A172 (cell line): Measurements from ENCODE around the gene BDH1. TPM values are rescaled to one million over a fixed set of nuclear protein-coding genes. Genes with fewer than 3 reads are reported as not detected.
"Not testable (repeated sequence)": the region's sequence is repeated elsewhere in the genome, so short reads cannot be mapped to it uniquely, and the experiment has no call there.

Experiments used
- DNase-seq: peaks from one replicate; pipeline ENCODE4 v3.0.0-alpha.2; 2015; ENCODE audit warnings: low spot score
- total RNA-seq: library from RNA; depleted of rRNA; stranded (reverse); fragments of >200 nt; shearing (Covaris generic); gene quantifications from 2 replicates; pipeline ENCODE4 v1.2.3, GENCODE V29; 2014

The BDH1 gene
- total RNA-seq, 1 experiment from 2014 or later: not detected

GRCh38 chr3:197578376-197578775 lies 22.6 kb upstream of the BDH1 start:
- DNase-seq: no peak

DNA sequence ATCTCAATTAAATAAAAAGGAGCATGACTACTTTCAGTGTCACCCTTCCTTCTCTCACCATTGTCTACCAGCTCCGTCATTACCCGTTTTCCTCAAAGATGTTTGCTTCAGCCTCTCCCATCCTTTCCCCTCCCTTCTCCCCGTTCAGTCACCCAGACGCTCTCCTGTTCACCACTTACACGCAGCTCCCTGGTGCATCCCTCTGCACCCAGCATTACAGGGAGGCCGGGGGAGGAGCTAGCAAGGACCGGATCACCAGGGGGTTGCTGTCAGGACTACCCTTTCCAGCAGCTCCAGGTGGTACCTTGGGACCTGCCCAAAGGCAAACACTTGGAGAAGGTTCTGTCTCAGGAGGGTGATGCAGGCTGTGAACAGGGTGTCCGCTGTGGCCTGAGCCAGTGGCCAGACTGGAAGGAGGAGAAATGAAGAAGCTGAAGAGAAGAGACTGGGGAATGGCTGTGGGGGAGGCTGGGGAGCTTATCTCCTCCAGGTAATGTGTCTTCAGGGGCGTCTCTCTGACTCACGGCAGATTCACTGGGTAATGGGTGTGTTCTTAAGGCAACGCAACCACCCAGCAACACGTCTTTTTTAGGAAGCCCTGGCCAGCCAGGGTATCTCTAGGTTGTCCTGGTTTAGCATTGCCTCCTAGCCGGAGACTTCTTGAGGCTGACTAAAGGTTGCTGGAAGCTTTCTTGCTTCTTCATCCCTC lies 21.8 kb upstream of the BDH1 start:
- DNase-seq: no peak

DNA sequence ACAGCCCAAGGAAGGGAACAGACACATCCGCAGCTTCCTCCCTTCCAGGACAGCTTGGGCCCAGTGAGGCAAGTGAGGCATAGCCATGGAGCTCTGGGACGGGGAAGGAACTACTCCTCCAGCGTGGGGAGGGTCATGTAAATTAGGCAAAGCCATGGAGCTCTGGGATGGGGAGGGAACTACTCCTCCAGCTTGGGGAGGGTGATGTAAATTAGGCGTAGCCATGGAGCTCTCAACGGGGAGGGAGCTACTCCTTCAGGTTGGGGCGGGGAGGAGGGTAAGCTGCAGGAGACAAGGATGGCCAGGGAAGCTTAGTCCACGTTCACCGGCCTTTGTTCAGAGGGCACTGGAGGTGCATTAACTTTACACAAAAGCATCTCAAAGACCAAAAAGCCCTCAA lies 21.1 kb upstream of the BDH1 start:
- no peak for DNase-seq

- no peak for DNase-seq
Observed at GRCh38 chr3:197575362-197575761, 19.6 kb upstream of the BDH1 start.

DNA sequence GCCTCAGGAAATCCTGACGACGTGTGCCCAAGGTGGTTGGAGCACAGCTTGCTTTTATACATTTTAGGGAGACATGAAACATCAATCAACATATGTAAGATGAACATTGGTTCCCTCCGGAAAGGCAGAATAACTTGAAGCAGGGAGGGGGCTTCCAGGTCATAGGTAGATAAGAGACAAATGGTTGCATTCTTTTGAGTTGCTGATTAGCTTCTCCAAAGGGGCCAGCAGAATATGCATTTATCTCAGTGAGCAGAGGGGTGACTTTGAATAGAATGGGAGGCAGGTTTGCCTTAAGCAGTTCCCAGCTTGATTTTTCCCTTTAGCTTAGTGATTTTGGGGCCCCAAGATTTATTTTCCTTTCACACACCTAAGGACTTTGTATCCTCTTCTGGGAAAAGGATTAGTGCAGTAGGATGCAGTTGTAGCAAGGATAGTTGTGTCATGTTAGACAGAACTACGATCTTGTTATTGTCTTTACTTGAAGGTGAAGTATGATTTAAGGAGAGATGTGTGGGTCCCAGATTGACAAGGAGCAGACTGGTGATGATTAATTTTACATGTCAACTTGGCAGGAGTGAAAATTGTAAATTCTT lies 18.7 kb upstream of the BDH1 start:
- not testable (repeated sequence) for DNase-seq

GRCh38 chr3:197573048-197573767 lies 17.4 kb upstream of the BDH1 start:
- DNase-seq: no peak

DNA sequence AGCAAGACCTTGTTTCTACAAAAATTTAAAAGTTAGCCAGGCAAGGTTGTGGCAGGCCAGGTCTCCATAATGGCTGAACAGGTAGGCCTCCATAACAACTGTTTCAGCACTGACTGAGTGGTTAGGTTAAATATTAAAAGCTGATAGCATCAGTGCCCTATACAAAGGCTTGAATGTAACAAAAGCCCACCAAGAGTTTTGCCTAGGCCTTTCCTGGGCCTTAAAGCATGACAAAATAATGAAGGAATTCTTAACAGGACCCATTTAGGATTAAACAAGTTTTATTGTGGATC lies 16.1 kb upstream of the BDH1 start:
- not testable (repeated sequence) for DNase-seq

- not testable (repeated sequence) for DNase-seq
Observed at GRCh38 chr3:197571074-197571879, 15.5 kb upstream of the BDH1 start.

GRCh38 chr3:197569433-197569832 lies 13.7 kb upstream of the BDH1 start:
- not testable (repeated sequence) for DNase-seq

- no peak for DNase-seq
Observed at GRCh38 chr3:197567904-197568681, 12.3 kb upstream of the BDH1 start.

DNA sequence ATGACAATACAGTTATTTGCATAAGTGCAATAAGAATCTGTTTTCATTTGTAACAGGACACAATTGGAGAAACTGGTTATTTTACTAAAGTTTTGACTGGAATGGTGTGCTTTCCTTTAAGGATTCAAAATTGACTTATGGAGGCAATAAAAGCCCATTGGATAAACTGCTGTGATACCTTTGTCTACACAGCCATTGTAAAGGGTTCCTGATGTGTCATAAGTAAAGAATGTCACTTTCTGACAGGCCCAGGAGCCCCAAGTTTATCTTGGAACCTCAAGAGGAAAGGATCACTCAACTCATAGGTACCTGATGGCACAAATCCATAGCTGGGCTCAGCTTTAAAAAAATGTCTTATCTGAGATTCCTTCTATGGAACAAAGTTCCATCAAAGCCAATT lies 10.4 kb upstream of the BDH1 start:
- not testable (repeated sequence) for DNase-seq

DNA sequence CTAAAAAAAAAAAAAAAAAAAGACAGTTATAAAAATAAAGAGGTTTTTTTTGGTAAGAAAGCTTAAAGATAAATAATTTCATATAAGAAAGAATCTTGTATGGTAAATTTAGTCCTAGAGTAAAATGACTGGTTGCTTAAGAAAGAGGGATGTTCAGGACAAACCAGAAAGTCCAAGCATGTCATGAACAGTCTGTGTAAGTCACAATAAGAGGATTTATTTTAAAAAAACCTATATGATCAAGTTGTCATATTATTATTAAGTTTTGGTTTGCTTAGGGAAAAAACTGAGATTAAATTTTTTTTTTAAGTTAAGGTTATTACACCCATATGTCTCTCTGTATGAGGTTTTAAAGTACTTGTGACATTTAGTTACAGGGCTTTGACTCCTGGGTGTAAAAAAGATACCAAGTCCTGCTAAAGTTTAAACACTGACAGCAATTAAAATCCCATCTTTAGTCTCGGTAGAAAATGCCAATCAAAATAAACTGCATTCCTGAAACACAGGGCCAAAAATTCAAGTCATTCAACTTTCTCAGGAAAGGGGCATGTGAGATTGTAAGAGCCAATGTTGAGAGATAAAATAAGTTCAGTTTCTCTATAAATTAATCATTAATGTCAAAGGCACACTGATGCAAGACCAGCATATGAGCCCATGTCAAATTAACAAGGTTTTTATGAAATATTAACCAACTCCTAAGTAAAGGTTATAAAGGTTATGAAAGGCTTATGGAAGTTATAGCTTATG lies 8.5 kb upstream of the BDH1 start:
- DNase-seq: no peak

- DNase-seq: no peak
Observed at GRCh38 chr3:197562398-197563251, 6.9 kb upstream of the BDH1 start.

GRCh38 chr3:197561926-197562325 lies 6.2 kb upstream of the BDH1 start:
- DNase-seq: no peak

DNA sequence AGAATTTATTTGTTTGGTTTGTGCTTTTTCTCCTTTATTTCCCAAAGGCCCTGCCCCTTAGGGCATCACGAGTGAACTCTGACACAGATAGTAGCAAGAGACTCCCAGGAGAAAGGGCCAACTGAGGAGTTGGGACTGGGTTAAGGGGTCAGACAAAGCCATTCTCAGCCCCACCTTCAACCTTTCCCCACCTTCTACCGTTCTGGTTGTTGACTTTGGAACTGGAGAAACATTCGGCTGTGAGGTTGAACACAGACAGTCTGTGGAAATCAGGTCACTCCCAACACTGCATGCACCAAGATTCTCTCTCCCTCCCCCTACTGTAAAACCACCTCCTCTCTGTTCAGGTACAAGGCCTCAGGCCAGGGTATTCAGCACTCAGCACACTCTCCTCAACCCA lies 3.9 kb upstream of the BDH1 start:
- no peak for DNase-seq

DNA sequence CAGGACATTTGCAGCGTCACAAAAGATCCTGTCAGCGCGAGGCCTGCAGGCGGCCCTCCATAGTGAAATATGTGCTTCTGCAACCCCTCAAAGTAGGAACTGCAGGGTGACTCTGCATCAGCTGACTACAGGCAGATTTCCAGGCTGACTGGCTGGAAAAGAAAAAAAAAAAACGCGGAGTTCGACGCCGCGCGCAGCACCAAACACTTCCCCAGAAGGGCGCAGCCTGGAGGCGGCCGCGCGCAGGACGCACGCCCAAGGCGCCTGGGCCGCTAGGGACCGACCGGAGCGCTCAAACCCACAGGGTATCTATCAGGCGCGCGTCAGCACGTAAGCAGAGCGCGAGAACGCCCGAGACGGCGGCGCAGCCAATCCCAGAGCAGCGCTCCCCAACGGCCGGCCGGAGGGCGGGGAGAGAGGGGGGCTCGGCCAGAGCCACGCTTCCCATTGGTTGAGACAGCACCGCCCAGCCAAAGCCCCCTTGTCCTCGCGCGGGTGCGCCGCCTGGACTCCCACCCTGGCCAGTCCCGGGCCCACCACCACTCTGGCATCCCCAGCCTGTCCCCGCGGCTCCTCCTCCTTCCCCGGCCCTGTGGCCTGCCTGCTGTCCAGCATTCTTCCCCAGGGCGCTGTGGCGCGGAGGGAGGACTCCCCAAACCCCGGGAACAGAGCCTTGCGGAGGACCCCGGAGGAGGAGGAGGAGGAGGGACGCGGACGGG lies 1.0 kb downstream of the BDH1 start:
- DNase-seq: peak; percentile 92

DNA sequence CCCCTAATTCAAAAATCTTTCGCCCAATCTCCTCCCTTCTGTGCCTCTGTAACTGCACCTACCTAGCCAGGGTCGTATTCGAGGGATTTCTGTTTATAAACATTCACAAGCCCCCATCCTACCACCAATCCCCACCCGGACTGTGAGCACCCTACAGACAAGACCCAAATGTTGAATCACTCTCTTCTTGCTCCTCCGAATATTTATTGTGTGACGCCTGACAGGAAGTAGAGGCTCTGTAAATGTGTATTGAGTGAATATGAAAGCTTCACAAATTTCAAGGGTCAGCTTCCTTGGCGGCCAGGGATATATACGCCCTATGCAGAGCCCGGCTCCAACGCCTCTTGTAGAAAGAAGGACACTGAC lies 1.6 kb downstream of the BDH1 start:
- no peak for DNase-seq

DNA sequence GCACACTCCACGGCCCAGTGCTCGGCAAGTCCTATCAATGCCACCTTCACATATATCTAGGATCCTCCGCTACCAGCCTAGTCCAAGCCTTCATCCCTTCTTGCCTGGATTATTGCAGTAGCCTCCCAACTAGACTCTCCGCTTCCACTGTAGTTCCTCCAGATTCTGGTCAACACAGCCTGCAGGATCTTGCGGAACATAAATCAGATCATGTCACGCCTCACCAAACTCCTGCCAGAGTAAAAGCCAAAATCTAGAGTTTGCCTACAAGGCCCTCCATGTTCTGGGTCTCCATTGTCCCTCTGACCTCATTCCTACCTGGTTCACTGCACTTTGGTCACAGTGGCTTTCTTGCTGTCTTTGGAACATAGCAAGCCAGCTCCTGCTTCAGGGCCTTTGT lies 3.6 kb downstream of the BDH1 start:
- DNase-seq: no peak

DNA sequence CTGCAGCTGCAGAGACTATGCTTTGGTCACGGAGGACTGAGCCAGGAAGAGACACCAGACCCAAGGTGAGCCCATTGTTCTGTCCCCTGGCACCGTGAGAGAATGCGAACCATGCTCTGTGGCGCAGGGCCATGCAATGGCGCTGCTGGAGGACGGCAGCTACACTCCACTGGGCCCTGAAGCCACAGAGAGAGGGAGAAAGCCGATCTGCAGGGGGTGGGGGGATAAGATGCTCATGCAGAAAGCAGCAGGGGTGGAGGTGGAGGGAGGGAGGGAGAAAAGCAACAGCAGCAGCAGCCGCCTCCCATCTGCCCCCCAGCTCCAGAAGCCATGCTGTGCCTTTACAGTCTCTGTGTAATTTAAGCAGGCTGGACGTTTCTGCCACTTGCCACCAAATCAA lies 5.3 kb downstream of the BDH1 start:
- DNase-seq: no peak
